WTC11 (cell line): ENCODE measurements around the gene FAAH2. TPM values are rescaled to one million over a fixed set of nuclear protein-coding genes. Genes with fewer than 3 reads are reported as not detected.

Experiments used
- ATAC-seq: fragments of 200-7000 bp; cut with Tn5 transposase; 2 replicates; pipeline ENCODE4 v1.10.0; 2021; ENCODE audit warnings: mild to moderate bottlenecking, moderate library complexity
- CTCF ChIA-PET: fragments of 300-600 bp; sonication (Branson Sonifier 250); formaldehyde crosslinking; loops from one replicate; lab custom pipeline; 2021; ENCODE audit warnings: antibody characterized with exemption; lab: Charles Lee
- POLR2A ChIA-PET: fragments of 350-600 bp; sonication (Branson Sonifier 250); formaldehyde crosslinking; loops from one replicate; lab custom pipeline; 2021; ENCODE audit warnings: antibody characterized with exemption; lab: Charles Lee
- DNase-seq: peaks from one replicate; pipeline ENCODE4 v3.0.0; 2021; ENCODE audit warnings: low spot score
- H3K27ac Mint-ChIP-seq: 2 replicates; pipeline ENCODE4 v1.8.0; 2021; ENCODE audit warnings: mixed read lengths
- H3K27me3 Mint-ChIP-seq: 2 replicates; pipeline ENCODE4 v1.8.0; 2021; ENCODE audit warnings: low read depth, mild to moderate bottlenecking, moderate library complexity, mixed read lengths
- H3K36me3 Mint-ChIP-seq: 2 replicates; pipeline ENCODE4 v1.8.0; 2021; ENCODE audit warnings: mixed read lengths
- H3K4me1 Mint-ChIP-seq: 2 replicates; pipeline ENCODE4 v1.8.0; 2022; ENCODE audit warnings: mixed read lengths
- H3K4me3 Mint-ChIP-seq: 2 replicates; pipeline ENCODE4 v1.8.0; 2021; ENCODE audit warnings: mild to moderate bottlenecking, moderate library complexity, mixed read lengths
- H3K9me3 Mint-ChIP-seq: 2 replicates; pipeline ENCODE4 v1.8.0; 2021; ENCODE audit warnings: mixed read lengths
- NFE2L1 ChIP-seq: sonication (generic); formaldehyde crosslinking; IDR thresholded peaks from 2 replicates; pipeline ENCODE4 v1.8.1; 2023; ENCODE audit warnings: missing genetic modification reagents
- RELA ChIP-seq: sonication (generic); formaldehyde crosslinking; IDR thresholded peaks from 2 replicates; pipeline ENCODE4 v1.8.1; 2022; ENCODE audit warnings: missing genetic modification reagents, mild to moderate bottlenecking, borderline replicate concordance
- ZNF219 ChIP-seq: sonication (generic); formaldehyde crosslinking; IDR thresholded peaks from 2 replicates; pipeline ENCODE4 v1.8.0; 2023; ENCODE audit warnings: missing genetic modification reagents, mild to moderate bottlenecking, borderline replicate concordance
- ZNF396 ChIP-seq: fragments of 250-450 bp; sonication (Bioruptor Pico); IDR thresholded peaks from 2 replicates; pipeline ENCODE4 v1.8.0; 2021; ENCODE audit warnings: mild to moderate bottlenecking, moderate library complexity, borderline replicate concordance
- total RNA-seq: library from RNA; stranded (reverse); gene quantifications from 3 replicates; pipeline ENCODE4 v1.2.3, GENCODE V29; 2021
- TF ChIP-seq, protein P1 (sequence below): fragments of 250-450 bp; sonication (Bioruptor Pico); IDR thresholded peaks from 2 replicates; pipeline ENCODE4 v1.9.0; 2021; ENCODE audit warnings: mild to moderate bottlenecking
- TF ChIP-seq, protein P2 (sequence below): sonication (generic); formaldehyde crosslinking; IDR thresholded peaks from 2 replicates; pipeline ENCODE4 v1.8.1; 2022; ENCODE audit warnings: mild to moderate bottlenecking, missing genetic modification reagents, moderate library complexity, borderline replicate concordance
- TF ChIP-seq, protein P3 (sequence below): sonication (generic); formaldehyde crosslinking; IDR thresholded peaks from 2 replicates; pipeline ENCODE4 v1.8.1; 2023; ENCODE audit warnings: mild to moderate bottlenecking, missing genetic modification reagents
- TF ChIP-seq, protein P4 (sequence below): sonication (generic); formaldehyde crosslinking; IDR thresholded peaks from 2 replicates; pipeline ENCODE4 v1.8.0; 2023; ENCODE audit warnings: missing genetic modification reagents, mild to moderate bottlenecking, borderline replicate concordance
- TF ChIP-seq, protein P5 (sequence below): fragments of 250-450 bp; sonication (Bioruptor Pico); IDR thresholded peaks from 2 replicates; pipeline ENCODE4 v1.9.0; 2021; ENCODE audit warnings: moderate library complexity, mild to moderate bottlenecking, inconsistent platforms, borderline replicate concordance
- TF ChIP-seq, protein P6 (sequence below): sonication (generic); formaldehyde crosslinking; IDR thresholded peaks from 2 replicates; pipeline ENCODE4 v1.8.0; 2022; ENCODE audit warnings: mild to moderate bottlenecking, missing genetic modification reagents
- TF ChIP-seq, protein P7 (sequence below): sonication (generic); formaldehyde crosslinking; IDR thresholded peaks from 2 replicates; pipeline ENCODE4 v1.8.0; 2022; ENCODE audit warnings: mild to moderate bottlenecking, missing genetic modification reagents
- TF ChIP-seq, protein P8 (sequence below): sonication (generic); formaldehyde crosslinking; IDR thresholded peaks from 2 replicates; pipeline ENCODE4 v1.8.1; 2022; ENCODE audit warnings: mild to moderate bottlenecking, moderate library complexity, missing genetic modification reagents
- TF ChIP-seq, protein P9 (sequence below): sonication (generic); formaldehyde crosslinking; IDR thresholded peaks from 2 replicates; pipeline ENCODE4 v1.8.1; 2023; ENCODE audit warnings: mild to moderate bottlenecking, moderate library complexity, missing genetic modification reagents

The FAAH2 gene
- total RNA-seq, 1 experiment from 2014 or later: 5.0 TPM

DNA sequence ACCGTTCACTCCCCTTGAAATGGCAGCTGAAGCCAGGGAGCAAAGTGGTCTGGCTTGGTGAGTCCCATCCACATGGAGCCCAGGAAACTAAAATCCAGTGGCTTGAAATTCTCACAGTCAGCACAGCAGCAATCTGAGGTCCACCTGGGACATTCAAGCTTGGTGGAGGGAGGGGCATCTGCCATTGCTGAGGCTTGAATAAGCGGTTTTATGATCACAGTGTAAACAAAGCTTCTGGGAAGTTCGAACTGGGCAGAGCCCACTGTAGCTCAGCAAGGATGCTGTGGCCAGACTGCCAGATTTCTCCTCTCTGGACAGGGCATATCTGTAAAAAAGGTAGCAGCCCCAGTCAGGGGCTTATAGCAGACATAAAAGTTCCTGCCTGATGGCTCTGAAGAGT, 15.5 kb upstream of the FAAH2 start (continued):
- TF ChIP-seq, protein P1, sequence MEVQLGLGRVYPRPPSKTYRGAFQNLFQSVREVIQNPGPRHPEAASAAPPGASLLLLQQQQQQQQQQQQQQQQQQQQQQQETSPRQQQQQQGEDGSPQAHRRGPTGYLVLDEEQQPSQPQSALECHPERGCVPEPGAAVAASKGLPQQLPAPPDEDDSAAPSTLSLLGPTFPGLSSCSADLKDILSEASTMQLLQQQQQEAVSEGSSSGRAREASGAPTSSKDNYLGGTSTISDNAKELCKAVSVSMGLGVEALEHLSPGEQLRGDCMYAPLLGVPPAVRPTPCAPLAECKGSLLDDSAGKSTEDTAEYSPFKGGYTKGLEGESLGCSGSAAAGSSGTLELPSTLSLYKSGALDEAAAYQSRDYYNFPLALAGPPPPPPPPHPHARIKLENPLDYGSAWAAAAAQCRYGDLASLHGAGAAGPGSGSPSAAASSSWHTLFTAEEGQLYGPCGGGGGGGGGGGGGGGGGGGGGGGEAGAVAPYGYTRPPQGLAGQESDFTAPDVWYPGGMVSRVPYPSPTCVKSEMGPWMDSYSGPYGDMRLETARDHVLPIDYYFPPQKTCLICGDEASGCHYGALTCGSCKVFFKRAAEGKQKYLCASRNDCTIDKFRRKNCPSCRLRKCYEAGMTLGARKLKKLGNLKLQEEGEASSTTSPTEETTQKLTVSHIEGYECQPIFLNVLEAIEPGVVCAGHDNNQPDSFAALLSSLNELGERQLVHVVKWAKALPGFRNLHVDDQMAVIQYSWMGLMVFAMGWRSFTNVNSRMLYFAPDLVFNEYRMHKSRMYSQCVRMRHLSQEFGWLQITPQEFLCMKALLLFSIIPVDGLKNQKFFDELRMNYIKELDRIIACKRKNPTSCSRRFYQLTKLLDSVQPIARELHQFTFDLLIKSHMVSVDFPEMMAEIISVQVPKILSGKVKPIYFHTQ (CRISPR knock-in tag): no peak
- TF ChIP-seq, protein P2, sequence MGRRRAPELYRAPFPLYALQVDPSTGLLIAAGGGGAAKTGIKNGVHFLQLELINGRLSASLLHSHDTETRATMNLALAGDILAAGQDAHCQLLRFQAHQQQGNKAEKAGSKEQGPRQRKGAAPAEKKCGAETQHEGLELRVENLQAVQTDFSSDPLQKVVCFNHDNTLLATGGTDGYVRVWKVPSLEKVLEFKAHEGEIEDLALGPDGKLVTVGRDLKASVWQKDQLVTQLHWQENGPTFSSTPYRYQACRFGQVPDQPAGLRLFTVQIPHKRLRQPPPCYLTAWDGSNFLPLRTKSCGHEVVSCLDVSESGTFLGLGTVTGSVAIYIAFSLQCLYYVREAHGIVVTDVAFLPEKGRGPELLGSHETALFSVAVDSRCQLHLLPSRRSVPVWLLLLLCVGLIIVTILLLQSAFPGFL (CRISPR knock-in tag): no peak

DNA sequence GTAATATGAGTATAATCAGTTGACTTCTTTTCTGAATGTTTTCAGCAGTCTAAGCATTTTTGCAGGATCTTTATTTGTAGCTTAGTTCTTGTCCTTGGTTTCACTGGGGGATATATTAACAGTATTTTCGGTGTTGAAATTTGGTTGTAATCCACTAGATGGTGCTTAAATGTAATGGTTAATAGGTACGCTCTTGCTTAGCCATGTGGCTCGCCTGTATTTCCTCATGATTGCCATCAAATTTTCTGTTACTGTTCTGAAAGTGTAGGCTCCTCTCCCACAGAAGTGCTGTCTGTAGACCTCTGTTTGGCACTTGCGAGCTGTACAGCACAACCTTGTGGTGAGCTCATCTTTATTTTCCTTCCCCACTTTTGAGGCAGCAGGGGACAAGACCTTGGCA, 3.9 kb upstream of the FAAH2 start:
- H3K4me1 Mint-ChIP-seq: peaks cover 8% of the 10 kb centered on the region
- H3K36me3 Mint-ChIP-seq: peaks cover 3% of the 10 kb centered on the region; the same call in 1 of the 2 replicates
- H3K27me3 Mint-ChIP-seq: 0 out of 2 replicates have a peak, but pooled peaks cover 6% of the 10 kb centered on the region
- DNase-seq: no peak
- H3K4me3 Mint-ChIP-seq: no peak overlapping the region
- no peak overlapping the region for H3K27ac Mint-ChIP-seq
- ChIA-PET POLR2A (no interaction called here), CTCF (interaction anchor here (0.6 to 1.0 kb wide), 2 partner anchors 114 to 204 kb away, joined by 3 read pairs; no protein-coding TSS in a partner anchor)
- ATAC-seq: no peak; the same call in 1 of the 2 replicates
- H3K9me3 Mint-ChIP-seq: peaks cover 5% of the 10 kb centered on the region
- TF ChIP-seq, protein P3, sequence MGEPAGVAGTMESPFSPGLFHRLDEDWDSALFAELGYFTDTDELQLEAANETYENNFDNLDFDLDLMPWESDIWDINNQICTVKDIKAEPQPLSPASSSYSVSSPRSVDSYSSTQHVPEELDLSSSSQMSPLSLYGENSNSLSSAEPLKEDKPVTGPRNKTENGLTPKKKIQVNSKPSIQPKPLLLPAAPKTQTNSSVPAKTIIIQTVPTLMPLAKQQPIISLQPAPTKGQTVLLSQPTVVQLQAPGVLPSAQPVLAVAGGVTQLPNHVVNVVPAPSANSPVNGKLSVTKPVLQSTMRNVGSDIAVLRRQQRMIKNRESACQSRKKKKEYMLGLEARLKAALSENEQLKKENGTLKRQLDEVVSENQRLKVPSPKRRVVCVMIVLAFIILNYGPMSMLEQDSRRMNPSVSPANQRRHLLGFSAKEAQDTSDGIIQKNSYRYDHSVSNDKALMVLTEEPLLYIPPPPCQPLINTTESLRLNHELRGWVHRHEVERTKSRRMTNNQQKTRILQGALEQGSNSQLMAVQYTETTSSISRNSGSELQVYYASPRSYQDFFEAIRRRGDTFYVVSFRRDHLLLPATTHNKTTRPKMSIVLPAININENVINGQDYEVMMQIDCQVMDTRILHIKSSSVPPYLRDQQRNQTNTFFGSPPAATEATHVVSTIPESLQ (CRISPR knock-in tag): no peak
- TF ChIP-seq NFE2L1 (CRISPR knock-in tag) (no peak), ZNF396 (CRISPR knock-in tag) (no peak), RELA (CRISPR knock-in tag) (no peak), ZNF219 (no peak)
- TF ChIP-seq, protein P4, sequence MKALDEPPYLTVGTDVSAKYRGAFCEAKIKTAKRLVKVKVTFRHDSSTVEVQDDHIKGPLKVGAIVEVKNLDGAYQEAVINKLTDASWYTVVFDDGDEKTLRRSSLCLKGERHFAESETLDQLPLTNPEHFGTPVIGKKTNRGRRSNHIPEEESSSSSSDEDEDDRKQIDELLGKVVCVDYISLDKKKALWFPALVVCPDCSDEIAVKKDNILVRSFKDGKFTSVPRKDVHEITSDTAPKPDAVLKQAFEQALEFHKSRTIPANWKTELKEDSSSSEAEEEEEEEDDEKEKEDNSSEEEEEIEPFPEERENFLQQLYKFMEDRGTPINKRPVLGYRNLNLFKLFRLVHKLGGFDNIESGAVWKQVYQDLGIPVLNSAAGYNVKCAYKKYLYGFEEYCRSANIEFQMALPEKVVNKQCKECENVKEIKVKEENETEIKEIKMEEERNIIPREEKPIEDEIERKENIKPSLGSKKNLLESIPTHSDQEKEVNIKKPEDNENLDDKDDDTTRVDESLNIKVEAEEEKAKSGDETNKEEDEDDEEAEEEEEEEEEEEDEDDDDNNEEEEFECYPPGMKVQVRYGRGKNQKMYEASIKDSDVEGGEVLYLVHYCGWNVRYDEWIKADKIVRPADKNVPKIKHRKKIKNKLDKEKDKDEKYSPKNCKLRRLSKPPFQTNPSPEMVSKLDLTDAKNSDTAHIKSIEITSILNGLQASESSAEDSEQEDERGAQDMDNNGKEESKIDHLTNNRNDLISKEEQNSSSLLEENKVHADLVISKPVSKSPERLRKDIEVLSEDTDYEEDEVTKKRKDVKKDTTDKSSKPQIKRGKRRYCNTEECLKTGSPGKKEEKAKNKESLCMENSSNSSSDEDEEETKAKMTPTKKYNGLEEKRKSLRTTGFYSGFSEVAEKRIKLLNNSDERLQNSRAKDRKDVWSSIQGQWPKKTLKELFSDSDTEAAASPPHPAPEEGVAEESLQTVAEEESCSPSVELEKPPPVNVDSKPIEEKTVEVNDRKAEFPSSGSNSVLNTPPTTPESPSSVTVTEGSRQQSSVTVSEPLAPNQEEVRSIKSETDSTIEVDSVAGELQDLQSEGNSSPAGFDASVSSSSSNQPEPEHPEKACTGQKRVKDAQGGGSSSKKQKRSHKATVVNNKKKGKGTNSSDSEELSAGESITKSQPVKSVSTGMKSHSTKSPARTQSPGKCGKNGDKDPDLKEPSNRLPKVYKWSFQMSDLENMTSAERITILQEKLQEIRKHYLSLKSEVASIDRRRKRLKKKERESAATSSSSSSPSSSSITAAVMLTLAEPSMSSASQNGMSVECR (CRISPR knock-in tag): no peak
- TF ChIP-seq, protein P5, sequence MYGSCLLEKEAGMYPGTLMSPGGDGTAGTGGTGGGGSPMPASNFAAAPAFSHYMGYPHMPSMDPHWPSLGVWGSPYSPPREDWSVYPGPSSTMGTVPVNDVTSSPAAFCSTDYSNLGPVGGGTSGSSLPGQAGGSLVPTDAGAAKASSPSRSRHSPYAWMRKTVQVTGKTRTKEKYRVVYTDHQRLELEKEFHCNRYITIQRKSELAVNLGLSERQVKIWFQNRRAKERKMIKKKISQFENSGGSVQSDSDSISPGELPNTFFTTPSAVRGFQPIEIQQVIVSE: no peak
- TF ChIP-seq, protein P6, sequence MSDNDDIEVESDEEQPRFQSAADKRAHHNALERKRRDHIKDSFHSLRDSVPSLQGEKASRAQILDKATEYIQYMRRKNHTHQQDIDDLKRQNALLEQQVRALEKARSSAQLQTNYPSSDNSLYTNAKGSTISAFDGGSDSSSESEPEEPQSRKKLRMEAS (CRISPR knock-in tag): no peak
- TF ChIP-seq, protein P7, sequence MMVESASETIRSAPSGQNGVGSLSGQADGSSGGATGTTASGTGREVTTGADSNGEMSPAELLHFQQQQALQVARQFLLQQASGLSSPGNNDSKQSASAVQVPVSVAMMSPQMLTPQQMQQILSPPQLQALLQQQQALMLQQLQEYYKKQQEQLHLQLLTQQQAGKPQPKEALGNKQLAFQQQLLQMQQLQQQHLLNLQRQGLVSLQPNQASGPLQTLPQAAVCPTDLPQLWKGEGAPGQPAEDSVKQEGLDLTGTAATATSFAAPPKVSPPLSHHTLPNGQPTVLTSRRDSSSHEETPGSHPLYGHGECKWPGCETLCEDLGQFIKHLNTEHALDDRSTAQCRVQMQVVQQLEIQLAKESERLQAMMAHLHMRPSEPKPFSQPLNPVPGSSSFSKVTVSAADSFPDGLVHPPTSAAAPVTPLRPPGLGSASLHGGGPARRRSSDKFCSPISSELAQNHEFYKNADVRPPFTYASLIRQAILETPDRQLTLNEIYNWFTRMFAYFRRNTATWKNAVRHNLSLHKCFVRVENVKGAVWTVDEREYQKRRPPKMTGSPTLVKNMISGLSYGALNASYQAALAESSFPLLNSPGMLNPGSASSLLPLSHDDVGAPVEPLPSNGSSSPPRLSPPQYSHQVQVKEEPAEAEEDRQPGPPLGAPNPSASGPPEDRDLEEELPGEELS (CRISPR knock-in tag): no peak
- TF ChIP-seq, protein P1 (CRISPR knock-in tag): no peak
- TF ChIP-seq, protein P8, sequence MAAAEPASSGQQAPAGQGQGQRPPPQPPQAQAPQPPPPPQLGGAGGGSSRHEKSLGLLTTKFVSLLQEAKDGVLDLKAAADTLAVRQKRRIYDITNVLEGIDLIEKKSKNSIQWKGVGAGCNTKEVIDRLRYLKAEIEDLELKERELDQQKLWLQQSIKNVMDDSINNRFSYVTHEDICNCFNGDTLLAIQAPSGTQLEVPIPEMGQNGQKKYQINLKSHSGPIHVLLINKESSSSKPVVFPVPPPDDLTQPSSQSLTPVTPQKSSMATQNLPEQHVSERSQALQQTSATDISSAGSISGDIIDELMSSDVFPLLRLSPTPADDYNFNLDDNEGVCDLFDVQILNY (CRISPR knock-in tag): no peak
- TF ChIP-seq, protein P9, sequence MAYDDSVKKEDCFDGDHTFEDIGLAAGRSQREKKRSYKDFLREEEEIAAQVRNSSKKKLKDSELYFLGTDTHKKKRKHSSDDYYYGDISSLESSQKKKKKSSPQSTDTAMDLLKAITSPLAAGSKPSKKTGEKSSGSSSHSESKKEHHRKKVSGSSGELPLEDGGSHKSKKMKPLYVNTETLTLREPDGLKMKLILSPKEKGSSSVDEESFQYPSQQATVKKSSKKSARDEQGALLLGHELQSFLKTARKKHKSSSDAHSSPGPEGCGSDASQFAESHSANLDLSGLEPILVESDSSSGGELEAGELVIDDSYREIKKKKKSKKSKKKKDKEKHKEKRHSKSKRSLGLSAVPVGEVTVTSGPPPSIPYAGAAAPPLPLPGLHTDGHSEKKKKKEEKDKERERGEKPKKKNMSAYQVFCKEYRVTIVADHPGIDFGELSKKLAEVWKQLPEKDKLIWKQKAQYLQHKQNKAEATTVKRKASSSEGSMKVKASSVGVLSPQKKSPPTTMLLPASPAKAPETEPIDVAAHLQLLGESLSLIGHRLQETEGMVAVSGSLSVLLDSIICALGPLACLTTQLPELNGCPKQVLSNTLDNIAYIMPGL (CRISPR knock-in tag): no peak
